GM21381 (cell line): ENCODE results near the gene ULBP1.
"Not testable (repeated sequence)": the region's sequence is repeated elsewhere in the genome, so short reads cannot be mapped to it uniquely, and the experiment has no call there.

Experiments
- ATAC-seq: cut with Tn5 transposase; IDR thresholded peaks from one replicate; pipeline ENCODE4 v1.9.1; 2021; ENCODE audit warnings: mild to moderate bottlenecking, moderate library complexity; ENCODE audit not compliant: unreplicated experiment

ULBP1 gene

DNA sequence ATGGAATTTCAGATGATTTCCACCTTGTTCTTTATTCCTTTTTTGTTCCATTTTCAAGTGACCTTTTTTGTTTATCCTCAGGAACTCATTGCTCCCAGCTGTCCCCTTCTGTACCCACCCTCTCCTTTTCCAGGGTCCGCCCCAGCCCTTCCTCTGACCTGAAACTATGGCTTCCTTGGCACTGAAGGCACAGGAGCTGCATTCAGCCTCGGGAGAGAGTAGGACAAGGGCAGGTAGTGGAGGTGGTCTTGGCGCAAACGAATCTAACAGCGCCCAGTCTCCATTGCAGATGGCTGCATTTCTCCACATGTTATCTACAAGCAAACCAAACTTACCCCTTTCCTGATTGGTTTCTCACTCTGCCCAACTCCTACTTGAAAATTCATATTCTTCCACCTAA is 30.7 kb upstream of the ULBP1 start:
- ATAC-seq: no peak

- ATAC-seq: no peak
These were observed 30.3 kb upstream of the ULBP1 start for GRCh38 chr6:149933461-149933860.

DNA sequence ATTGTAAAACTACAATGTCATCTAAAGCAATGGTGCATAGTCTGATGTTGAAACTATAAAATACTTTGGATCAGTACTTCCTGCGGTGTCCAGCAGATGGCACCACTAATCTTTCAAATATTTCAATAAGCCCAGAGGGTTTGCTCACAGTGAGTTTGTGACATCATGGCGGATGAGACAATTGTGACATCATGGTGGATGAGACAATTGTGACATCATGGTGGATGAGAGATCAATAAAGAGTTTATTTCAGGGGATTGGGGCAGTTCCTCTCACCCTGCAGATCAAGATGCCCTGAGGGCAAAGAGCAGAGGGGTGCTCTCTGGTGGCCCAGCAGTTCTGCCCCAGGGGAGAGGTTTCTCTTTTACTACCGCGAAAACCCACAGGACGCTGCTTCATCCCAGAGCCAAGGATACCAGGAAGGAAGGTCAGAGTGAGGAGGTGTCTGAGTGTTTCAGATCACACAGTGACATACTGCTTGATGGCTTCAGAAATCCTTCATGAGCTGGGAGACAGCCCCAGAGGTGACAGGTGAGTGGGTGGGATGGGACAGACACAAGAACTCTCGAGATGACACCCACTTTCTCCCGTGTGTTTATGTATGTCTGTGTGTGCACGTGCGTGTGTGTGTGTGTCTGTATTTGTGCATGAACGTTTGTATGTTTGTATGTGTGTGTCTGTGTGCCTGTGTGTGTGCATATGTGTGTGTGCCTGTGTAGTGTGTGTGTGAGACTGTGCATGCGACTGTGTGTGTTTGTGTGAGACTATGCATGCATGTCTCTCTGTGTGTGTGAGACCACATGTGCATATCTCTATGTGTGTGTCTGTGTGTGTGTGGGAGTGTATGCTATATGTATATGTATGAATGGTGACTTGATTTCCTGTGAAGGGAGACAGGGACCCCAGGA is 29.2 kb upstream of the ULBP1 start:
- no peak for ATAC-seq

- ATAC-seq: no peak
These were observed 28.5 kb upstream of the ULBP1 start for GRCh38 chr6:149935246-149935645.

DNA sequence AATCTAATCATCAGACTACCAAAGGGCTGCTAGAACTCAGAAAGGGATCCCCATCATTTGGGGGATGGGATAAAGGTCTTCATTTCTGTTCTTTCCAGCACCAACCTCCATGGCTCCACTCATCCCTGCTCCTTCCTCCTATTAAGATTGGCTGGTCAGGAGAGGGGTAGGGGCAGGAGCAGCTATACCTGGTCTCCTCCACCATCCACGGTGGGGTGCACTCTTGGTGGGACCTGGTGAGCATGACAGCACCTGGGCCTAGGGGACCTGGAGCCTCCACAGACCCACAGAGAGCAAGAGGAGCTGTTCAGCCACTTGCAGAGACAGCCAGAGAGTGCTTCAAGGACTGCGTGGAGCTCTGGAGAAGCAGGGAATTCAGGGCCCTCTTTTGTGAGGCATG is 28.1 kb upstream of the ULBP1 start:
- no peak for ATAC-seq

DNA sequence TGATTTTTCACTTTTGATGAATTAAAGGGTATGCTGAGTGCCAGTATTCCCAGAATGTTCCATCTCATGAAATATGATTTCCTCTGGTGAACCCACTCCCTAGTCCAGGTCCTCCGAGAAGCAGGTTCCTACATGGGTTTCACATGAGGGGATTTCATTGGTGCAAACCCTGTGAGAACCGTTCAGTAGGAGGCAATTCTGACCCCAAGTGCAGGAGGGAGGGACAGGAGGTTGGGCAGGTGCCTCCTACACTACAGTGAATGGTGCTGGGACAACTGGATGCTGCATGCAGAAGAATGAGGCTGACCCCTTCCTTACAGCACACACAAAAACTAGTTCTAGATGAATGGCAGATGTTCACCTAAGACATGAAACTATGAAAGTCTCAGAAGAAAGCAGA is 27.0 kb upstream of the ULBP1 start:
- ATAC-seq: no peak

DNA sequence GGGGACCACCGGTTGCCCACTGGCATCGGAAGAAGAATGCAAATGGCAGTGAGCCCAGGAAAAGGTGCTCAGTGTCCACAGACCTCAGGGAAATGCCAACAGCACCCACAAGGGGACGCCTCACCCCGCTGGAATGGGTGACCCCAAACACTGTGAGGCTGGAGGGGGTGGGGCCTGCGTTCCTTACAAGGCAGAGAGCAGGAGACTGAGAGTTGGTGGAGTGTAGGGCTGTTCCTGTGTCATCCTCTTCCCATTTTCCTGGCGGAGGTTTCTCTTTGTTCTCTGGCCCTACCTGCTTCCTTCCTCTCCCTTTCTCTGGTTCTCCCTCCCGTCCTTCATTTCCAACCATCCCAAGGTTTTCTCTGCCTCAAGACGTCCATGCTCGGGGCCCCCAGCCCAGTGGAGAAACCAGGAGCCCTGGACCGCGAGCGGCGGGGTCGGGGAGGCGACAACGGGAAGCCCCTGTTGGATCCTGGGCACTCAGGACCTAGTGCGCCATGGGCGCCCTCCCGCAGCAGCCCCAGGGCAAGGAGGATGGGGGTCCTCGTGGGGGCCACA is 25.7 kb upstream of the ULBP1 start:
- not testable (repeated sequence) for ATAC-seq

DNA sequence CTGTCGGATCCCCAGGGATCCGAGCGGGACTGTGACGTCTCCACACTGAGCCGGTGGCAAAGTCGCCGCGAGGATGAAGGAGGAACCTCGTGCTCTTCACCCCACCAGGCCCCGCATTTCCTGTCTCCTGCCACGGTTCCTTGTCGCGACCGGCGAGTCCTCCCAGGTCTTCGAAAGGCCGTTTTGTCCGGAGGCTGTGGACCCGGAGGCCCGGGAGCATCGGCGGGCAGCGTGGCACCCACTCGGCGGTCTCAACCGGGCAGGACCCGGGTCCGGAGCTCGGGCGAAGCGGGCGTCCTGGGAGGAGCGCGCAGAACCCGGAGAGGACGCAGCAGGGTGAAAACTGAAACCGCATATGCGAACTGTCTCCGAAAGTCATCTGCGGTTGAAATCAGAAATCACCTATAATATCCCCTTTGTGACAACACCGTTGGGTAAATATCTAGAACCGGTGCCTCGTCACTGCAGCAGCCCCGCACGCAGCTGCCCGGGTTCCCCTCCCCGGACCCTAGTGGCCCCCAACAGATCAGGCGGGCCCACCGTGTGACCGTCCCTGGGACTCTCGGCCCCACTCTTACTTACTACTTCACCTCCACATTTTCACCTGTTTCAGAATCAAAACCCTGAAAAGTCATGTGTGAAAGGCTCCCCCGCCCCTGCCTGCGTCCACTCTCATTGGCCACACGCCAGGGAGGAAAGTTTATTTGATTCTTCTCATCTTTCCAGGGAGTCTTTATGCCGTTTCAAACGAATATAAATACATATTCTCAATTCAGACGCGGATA is 25.0 kb upstream of the ULBP1 start:
- ATAC-seq: peak; percentile 76

DNA sequence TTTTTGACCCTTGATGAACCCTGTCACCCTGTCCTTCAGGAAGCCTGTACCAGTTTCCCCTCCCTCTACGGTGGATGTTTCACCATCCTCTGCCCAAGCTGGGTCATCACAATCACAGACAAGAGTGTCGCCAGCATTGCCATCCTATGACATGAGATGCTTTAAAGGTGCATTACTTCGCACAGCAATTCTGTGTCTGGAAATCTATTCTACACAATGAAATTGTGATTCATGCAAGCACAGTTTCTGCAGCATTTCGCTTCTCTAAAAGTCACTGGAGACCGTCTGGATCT is 24.4 kb upstream of the ULBP1 start:
- ATAC-seq: no peak

DNA sequence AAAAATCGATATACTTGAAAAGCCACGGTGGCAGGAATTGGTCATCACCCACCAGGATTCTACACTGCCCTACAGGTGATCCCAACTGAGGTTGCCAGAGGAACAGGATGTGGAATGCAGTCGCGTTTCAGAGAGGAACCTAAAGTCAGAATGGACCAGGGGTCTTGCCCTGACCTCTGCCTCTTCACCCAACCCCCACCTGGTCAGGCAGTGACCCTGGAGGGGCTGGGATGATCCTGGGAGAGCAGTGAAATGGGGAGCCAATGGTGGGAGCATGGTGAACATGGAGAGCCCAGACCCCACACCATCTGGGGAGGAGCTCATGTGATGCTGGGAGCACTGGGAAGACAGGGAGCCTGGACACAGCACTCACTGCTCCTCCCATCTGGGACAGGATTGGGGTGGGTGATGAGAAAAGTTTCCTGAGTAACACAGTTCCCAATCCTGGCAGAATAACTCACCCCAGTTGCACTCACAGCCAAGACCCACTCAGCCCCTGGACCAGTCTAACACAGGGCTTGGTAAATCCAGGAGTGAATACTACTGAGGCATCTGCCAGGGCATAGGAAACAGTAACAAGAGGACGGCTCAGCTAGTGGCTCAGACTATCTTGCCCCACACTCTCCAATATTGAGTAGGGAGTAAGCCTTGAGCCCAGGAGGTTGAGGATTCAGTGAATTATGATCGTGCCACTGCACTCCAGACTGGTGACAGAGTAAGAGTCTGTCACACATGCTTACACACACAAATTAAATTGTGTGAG is 23.7 kb upstream of the ULBP1 start:
- no peak for ATAC-seq

DNA sequence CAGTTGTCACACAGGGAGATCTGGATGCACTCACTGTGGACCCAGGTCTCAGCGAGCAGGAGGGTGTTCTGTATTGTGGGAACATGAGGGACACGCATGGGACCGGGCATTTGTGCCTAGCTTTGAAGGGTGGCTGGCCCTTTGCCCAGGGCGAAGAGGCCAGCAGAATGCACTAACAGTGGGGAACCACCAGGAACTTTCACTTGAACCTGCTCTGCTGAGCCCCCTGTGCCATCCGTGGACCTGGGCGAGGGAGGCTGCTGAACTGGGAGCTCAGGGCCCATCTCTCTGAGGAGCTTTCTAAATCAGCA is 23.1 kb upstream of the ULBP1 start:
- ATAC-seq: no peak

GRCh38 chr6:149941583-149942460 is 21.9 kb upstream of the ULBP1 start, which contains the start of gene ULBP2:
Gene ULBP2 (plus strand): TSS chr6:149942014. CDS start chr6:149942073, 59 bp downstream.
- no peak for ATAC-seq

- no peak for ATAC-seq
These were observed 21.3 kb upstream of the ULBP1 start for GRCh38 chr6:149942461-149942829.

- not testable (repeated sequence) for ATAC-seq
These were observed 20.4 kb upstream of the ULBP1 start for GRCh38 chr6:149943321-149943720.

- not testable (repeated sequence) for ATAC-seq
These were observed 18.5 kb upstream of the ULBP1 start for GRCh38 chr6:149945276-149945675.

DNA sequence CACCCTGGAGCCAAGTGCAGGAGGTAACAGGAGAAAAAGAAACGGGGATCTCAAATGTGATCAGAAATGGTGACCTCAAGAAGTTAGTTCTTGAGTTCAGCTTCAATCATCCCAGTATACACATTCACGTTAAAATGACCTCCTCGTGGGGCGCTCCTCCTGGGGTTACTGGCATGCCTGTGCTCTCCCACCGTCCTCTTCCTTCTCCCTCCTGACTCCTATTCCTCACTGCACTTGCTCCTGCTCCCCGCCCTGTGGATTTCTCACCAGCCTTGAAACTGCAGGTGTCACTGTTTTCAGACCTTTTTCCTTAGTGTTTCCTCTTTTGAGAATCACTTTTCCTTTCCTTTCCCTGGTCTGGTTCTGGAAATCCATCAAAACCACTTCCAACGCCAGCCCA is 17.1 kb upstream of the ULBP1 start:
- ATAC-seq: not testable (repeated sequence)

DNA sequence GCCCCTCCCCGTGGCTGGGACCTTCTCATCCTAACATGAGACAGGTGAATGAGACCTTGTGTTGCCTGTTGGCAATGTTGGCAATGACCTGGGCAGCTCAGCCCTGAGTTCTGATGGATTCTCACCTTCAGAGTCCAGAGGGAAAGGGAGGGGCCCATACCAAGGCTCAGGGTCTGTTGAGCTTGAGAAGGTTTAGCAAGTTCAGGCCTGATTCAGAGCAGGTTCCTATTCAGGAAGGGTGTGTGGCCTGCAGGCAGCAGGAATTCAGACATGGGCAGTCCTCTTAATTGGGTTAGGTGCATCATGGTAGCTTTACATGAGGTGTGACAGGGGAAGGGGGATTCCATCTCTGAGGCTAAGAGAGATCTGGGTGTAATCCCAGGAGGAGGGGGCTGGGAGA is 16.2 kb upstream of the ULBP1 start:
- ATAC-seq: not testable (repeated sequence)

DNA sequence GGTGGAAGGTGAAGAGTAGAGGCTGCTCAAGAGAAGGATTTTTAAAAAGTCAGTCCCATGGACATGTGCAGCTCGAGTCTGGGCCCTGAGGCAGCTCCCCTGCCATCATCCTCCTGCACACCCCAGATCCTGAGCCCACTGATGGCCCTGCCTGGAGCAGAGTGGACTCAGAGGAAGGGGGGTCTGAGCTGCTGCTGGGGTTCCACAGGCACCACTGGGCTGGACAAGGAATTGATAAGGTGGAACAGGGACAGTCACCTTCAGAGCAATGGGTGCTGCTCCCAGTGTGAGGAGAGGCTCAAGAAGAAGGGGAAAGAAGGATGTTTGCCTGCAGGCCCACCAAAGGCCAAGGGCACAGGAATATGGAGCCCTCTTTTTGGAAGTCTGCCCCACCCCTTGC is 15.7 kb upstream of the ULBP1 start:
- ATAC-seq: no peak

- no peak for ATAC-seq
These were observed 15.1 kb upstream of the ULBP1 start for GRCh38 chr6:149948616-149949015.

GRCh38 chr6:149950423-149950822 is 13.3 kb upstream of the ULBP1 start:
- ATAC-seq: no peak
